ENCODE results near the gene TPST2. TPM values are rescaled to one million over a fixed set of nuclear protein-coding genes. Genes with fewer than 3 reads are reported as not detected.

The TPST2 gene
- total and polyA plus RNA-seq, 2 experiments from 2014 or later, result 31.0 to 36.8 TPM

- H3K9me2 ChIP-seq (replicated peaks; ENCODE audit: insufficient read depth), result no peaks in the 10 kb centered on the region
- no peaks in the 10 kb centered on the region for H3K4me1 ChIP-seq (ENCODE audit: insufficient read depth)
- DNase-seq (ENCODE audit: low spot score), result no peak
- H2AFZ ChIP-seq, result no peak overlapping the region
- no peak for TF ChIP-seq EZH2 (IDR thresholded peaks at IDR 0.05; ENCODE audit: borderline replicate concordance)
- TF ChIP-seq EZH2phosphoT487 (IDR thresholded peaks at IDR 0.05; ENCODE audit: low read depth, severe bottlenecking, unreplicated experiment), result no peak
- no peak for TF ChIP-seq CTCF (IDR thresholded peaks at IDR 0.05; ENCODE audit: poor library complexity)
- H3K27me3 ChIP-seq, result no peaks in the 10 kb centered on the region
- H3K27ac ChIP-seq, result no peak overlapping the region
- H4K20me1 ChIP-seq (ENCODE audit: insufficient read depth, poor library complexity, severe bottlenecking), result no peaks in the 10 kb centered on the region
- no peaks in the 10 kb centered on the region for H3K9me3 ChIP-seq (ENCODE audit: low read depth)
- no peak overlapping the region for H3K4me2 ChIP-seq
- WGBS (ENCODE audit: low lambda C conversion rate, missing lambda C conversion rate), result 96% methylated on average over 3 of the region's 4 CpGs
- H3K79me2 ChIP-seq, result peaks cover 2% of the 10 kb centered on the region
- H3K4me3 ChIP-seq, result no peak overlapping the region
- H3K36me3 ChIP-seq (replicated peaks; ENCODE audit: insufficient read depth, low read depth), result no peaks in the 10 kb centered on the region
Measured at GRCh38 chr22:26549902-26550497, 39.9 kb downstream of the TPST2 start.

GRCh38 chr22:26548984-26549383, 40.9 kb downstream of the TPST2 start:
- no peak overlapping the region for H2AFZ ChIP-seq
- no peak overlapping the region for H3K27ac ChIP-seq
- H3K4me1 ChIP-seq (ENCODE audit: insufficient read depth), result no peaks in the 10 kb centered on the region
- peaks cover 2% of the 10 kb centered on the region for H3K79me2 ChIP-seq
- WGBS (ENCODE audit: low lambda C conversion rate, missing lambda C conversion rate), result 78% methylated on average over 6 of the region's 6 CpGs
- no peak for DNase-seq (ENCODE audit: low spot score)
- H3K4me2 ChIP-seq, result no peak overlapping the region
- TF ChIP-seq CTCF (IDR thresholded peaks at IDR 0.05; ENCODE audit: poor library complexity) (no peak), EZH2 (IDR thresholded peaks at IDR 0.05; ENCODE audit: borderline replicate concordance) (no peak), EZH2phosphoT487 (IDR thresholded peaks at IDR 0.05; ENCODE audit: low read depth, severe bottlenecking, unreplicated experiment) (no peak)
- no peaks in the 10 kb centered on the region for H4K20me1 ChIP-seq (ENCODE audit: insufficient read depth, poor library complexity, severe bottlenecking)
- H3K9me3 ChIP-seq (ENCODE audit: low read depth), result no peaks in the 10 kb centered on the region
- H3K4me3 ChIP-seq, result no peak overlapping the region
- no peaks in the 10 kb centered on the region for H3K27me3 ChIP-seq
- no peaks in the 10 kb centered on the region for H3K9me2 ChIP-seq (replicated peaks; ENCODE audit: insufficient read depth)
- no peaks in the 10 kb centered on the region for H3K36me3 ChIP-seq (replicated peaks; ENCODE audit: insufficient read depth, low read depth)

GRCh38 chr22:26548303-26548702, 41.6 kb downstream of the TPST2 start:
- Histone ChIP-seq H3K36me3 (replicated peaks; ENCODE audit: insufficient read depth, low read depth) (no peaks in the 10 kb centered on the region), H3K9me2 (replicated peaks; ENCODE audit: insufficient read depth) (no peaks in the 10 kb centered on the region), H3K4me2 (no peak overlapping the region), H3K27me3 (no peaks in the 10 kb centered on the region), H4K20me1 (ENCODE audit: insufficient read depth, poor library complexity, severe bottlenecking) (no peaks in the 10 kb centered on the region), H3K79me2 (peaks cover 2% of the 10 kb centered on the region), H2AFZ (no peak overlapping the region), H3K4me3 (no peak overlapping the region), H3K4me1 (ENCODE audit: insufficient read depth) (no peaks in the 10 kb centered on the region), H3K9me3 (ENCODE audit: low read depth) (no peaks in the 10 kb centered on the region), H3K27ac (no peak overlapping the region)
- DNase-seq (ENCODE audit: low spot score), result no peak
- TF ChIP-seq EZH2 (IDR thresholded peaks at IDR 0.05; ENCODE audit: borderline replicate concordance) (no peak), CTCF (IDR thresholded peaks at IDR 0.05; ENCODE audit: poor library complexity) (no peak), EZH2phosphoT487 (IDR thresholded peaks at IDR 0.05; ENCODE audit: low read depth, severe bottlenecking, unreplicated experiment) (no peak)
- WGBS (ENCODE audit: low lambda C conversion rate, missing lambda C conversion rate), result 92% methylated on average over 1 of the region's 3 CpGs

Data from hepatocyte (in vitro differentiated cells).